GM19099 (cell line): ENCODE results near the gene MAP3K2.

ENCODE experiments used
- POLR2A ChIP-seq: IDR thresholded peaks from 3 replicates; pipeline ENCODE4 v1.6.1; 2011; ENCODE audit warnings: low read depth; ENCODE audit not compliant: insufficient read length; ENCODE audit errors: extremely low read depth

The MAP3K2 gene

GRCh38 chr2:127386764-127387654 lies 766 bp downstream of the MAP3K2 start:
- no peak for TF ChIP-seq POLR2A

GRCh38 chr2:127386246-127386645 lies 1.5 kb downstream of the MAP3K2 start:
- TF ChIP-seq POLR2A, result no peak

- no peak for TF ChIP-seq POLR2A
Measured at GRCh38 chr2:127384529-127384928, 3.2 kb downstream of the MAP3K2 start.

GRCh38 chr2:127382831-127383230 lies 4.9 kb downstream of the MAP3K2 start:
- TF ChIP-seq POLR2A, result no peak

- no peak for TF ChIP-seq POLR2A
Measured at GRCh38 chr2:127381762-127382161, 6.0 kb downstream of the MAP3K2 start.

- no peak for TF ChIP-seq POLR2A
Measured at GRCh38 chr2:127379712-127380355, 7.9 kb downstream of the MAP3K2 start.

GRCh38 chr2:127378720-127379119 lies 9.1 kb downstream of the MAP3K2 start:
- no peak for TF ChIP-seq POLR2A

- TF ChIP-seq POLR2A, result no peak
Measured at GRCh38 chr2:127377262-127377661, 10.5 kb downstream of the MAP3K2 start.

- TF ChIP-seq POLR2A, result no peak
Measured at GRCh38 chr2:127376257-127376656, 11.5 kb downstream of the MAP3K2 start.

GRCh38 chr2:127373362-127374083 lies 14.3 kb downstream of the MAP3K2 start:
- no peak for TF ChIP-seq POLR2A

- TF ChIP-seq POLR2A, result no peak
Measured at GRCh38 chr2:127371037-127371436, 16.7 kb downstream of the MAP3K2 start.

GRCh38 chr2:127370010-127370409 lies 17.8 kb downstream of the MAP3K2 start:
- no peak for TF ChIP-seq POLR2A

- no peak for TF ChIP-seq POLR2A
Measured at GRCh38 chr2:127365211-127365643, 22.5 kb downstream of the MAP3K2 start.

GRCh38 chr2:127362971-127363370 lies 24.8 kb downstream of the MAP3K2 start:
- no peak for TF ChIP-seq POLR2A
